PFSK-1 (cell line): Measurements from ENCODE around the gene USP1.

ENCODE experiments used
- POLR2AphosphoS5 ChIP-seq: IDR thresholded peaks from 2 replicates; pipeline ENCODE4 v1.6.1; 2012; ENCODE audit warnings: low read depth, mild to moderate bottlenecking, control low read depth, low read length, moderate library complexity
- SIN3A ChIP-seq: IDR thresholded peaks from 2 replicates; pipeline ENCODE4 v1.6.1; 2012; ENCODE audit warnings: mild to moderate bottlenecking, low read length, moderate library complexity, borderline replicate concordance; ENCODE audit not compliant: insufficient read depth
- TAF1 ChIP-seq: IDR thresholded peaks from 2 replicates; pipeline ENCODE4 v1.6.1; 2012; ENCODE audit warnings: low read length, control low read depth, borderline replicate concordance; ENCODE audit not compliant: insufficient read depth
- TF ChIP-seq, protein P1 (sequence below), 2 experiments: IDR thresholded peaks; 2 replicates each; pipeline versions ENCODE4 v1.6.1 to v1.8.0; 2011 to 2012; ENCODE audit warnings: low read depth in 2 of 2, low read length in 2 of 2, control low read depth in 1 of 2, inconsistent platforms in 1 of 2, mild to moderate bottlenecking in 1 of 2, moderate library complexity in 1 of 2; ENCODE audit not compliant: insufficient read depth in 1 of 2

DNA sequence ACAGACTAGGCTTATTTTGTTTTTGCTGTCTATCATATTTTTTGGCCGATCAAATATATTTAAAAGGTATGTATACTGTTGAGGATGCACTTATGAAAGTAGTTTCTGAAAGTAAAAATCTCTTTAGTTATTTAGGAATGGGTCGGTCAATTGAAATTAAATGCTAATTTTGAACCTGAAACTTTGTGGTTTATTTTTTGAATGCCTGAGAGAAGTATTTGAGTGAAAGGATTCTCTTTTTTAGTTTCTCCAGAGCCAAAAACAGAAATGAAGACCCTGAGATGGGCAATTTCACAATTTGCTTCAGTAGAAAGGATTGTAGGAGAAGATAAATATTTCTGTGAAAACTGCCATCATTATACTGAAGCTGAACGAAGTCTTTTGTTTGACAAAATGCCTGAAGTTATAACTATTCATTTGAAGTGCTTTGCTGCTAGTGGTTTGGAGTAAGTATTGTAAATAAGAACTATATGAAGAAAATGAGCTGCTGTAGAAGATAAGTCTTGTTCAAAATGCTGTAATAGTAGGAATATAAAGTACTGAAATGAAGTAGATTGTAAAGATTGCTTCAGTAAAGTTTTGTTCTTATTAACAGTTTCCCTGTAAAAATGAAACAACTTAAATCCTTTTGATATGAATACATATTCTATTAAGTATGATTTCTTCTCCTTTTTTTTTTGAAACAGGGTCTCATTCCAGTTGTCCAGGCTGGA is 11.5 kb downstream of the USP1 start:
- TF ChIP-seq POLR2AphosphoS5 (no peak), TAF1 (no peak), SIN3A (no peak)
- TF ChIP-seq, protein P1, sequence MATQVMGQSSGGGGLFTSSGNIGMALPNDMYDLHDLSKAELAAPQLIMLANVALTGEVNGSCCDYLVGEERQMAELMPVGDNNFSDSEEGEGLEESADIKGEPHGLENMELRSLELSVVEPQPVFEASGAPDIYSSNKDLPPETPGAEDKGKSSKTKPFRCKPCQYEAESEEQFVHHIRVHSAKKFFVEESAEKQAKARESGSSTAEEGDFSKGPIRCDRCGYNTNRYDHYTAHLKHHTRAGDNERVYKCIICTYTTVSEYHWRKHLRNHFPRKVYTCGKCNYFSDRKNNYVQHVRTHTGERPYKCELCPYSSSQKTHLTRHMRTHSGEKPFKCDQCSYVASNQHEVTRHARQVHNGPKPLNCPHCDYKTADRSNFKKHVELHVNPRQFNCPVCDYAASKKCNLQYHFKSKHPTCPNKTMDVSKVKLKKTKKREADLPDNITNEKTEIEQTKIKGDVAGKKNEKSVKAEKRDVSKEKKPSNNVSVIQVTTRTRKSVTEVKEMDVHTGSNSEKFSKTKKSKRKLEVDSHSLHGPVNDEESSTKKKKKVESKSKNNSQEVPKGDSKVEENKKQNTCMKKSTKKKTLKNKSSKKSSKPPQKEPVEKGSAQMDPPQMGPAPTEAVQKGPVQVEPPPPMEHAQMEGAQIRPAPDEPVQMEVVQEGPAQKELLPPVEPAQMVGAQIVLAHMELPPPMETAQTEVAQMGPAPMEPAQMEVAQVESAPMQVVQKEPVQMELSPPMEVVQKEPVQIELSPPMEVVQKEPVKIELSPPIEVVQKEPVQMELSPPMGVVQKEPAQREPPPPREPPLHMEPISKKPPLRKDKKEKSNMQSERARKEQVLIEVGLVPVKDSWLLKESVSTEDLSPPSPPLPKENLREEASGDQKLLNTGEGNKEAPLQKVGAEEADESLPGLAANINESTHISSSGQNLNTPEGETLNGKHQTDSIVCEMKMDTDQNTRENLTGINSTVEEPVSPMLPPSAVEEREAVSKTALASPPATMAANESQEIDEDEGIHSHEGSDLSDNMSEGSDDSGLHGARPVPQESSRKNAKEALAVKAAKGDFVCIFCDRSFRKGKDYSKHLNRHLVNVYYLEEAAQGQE (IDR thresholded peaks at IDR 0.05; ENCODE audit: insufficient read depth in 1 of 2, low read depth in 2 of 2, low read length in 2 of 2), result no peak
